ENCODE results near the gene PLCG1. TPM values are rescaled to one million over a fixed set of nuclear protein-coding genes. Genes with fewer than 3 reads are reported as not detected.

PLCG1 gene
- total and polyA plus RNA-seq, 2 of the 8 experiments (the other 6 are each of a cell fraction or from before 2014, with no cell fraction given): 103 to 154 TPM

DNA sequence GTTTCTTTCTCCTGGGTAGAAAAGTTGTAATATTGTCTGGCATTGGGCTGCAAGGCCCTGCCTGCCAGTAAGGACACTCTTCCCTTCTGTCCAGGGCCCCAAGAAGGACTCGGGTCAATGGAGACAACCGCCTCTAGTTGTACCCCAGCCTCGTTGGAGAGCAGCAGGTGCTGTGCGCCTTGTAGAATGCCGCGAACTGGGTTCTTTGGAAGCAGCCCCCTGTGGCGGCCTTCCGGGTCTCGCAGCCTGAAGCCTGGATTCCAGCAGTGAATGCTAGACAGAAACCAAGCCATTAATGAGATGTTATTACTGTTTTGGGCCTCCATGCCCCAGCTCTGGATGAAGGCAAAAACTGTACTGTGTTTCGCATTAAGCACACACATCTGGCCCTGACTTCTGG lies 37.0 kb downstream of the PLCG1 start:
- Histone ChIP-seq H2AK5ac (ENCODE audit: low read depth, low read length) (no peak overlapping the region), H3K9me3 (ENCODE audit: insufficient read depth in 2 of 2, low read depth in 1 of 2, low read length in 1 of 2) (no peaks in the 10 kb centered on the region), H3K56ac (replicated peaks; ENCODE audit: insufficient read length, low read depth, low read length) (no peak overlapping the region), H3K4ac (replicated peaks; ENCODE audit: insufficient read length, low read depth, low read length) (no peak overlapping the region), H2BK12ac (ENCODE audit: low read depth, low read length) (no peak overlapping the region), H4K8ac (ENCODE audit: extremely low read depth, insufficient read depth, low read length) (no peak overlapping the region), H4K5ac (ENCODE audit: insufficient read length, low read depth, low read length) (no peak overlapping the region), H3K9ac (replicated peaks in 1 of 4; ENCODE audit: extremely low read depth in 1 of 4, low read depth in 3 of 4, low read length in 3 of 4) (no peak overlapping the region), H3K36me3 (ENCODE audit: control insufficient read depth in 2 of 4, insufficient read depth in 4 of 4, low read length in 3 of 4) (peaks cover 31 to 65% (median 53%) of the 10 kb centered on the region in 4 experiments), H3K23ac (ENCODE audit: insufficient read length) (no peak overlapping the region), H4K20me1 (replicated peaks in 1 of 2; ENCODE audit: control insufficient read depth in 1 of 2, insufficient read depth in 2 of 2, low read length in 2 of 2) (peaks cover 12 to 14% of the 10 kb centered on the region in 2 experiments), H3K18ac (ENCODE audit: extremely low read depth, low read length) (no peak overlapping the region), H2BK15ac (ENCODE audit: low read length) (no peak overlapping the region), H2BK5ac (ENCODE audit: low read depth, low read length) (no peak overlapping the region), H3K23me2 (ENCODE audit: low read depth, low read length) (no peaks in the 10 kb centered on the region), H3K27me3 (replicated peaks in 1 of 4; ENCODE audit: control insufficient read depth in 3 of 4, extremely low read depth in 1 of 4, insufficient read depth in 3 of 4, low read length in 3 of 4) (no peaks in the 10 kb centered on the region), H2AFZ (ENCODE audit: low read length) (no peak overlapping the region), H3K79me1 (ENCODE audit: low read depth, low read length) (no peaks in the 10 kb centered on the region; the same call in 1 of the 2 replicates), H3K27ac (ENCODE audit: low read depth, low read length) (no peak overlapping the region), H2BK20ac (ENCODE audit: low read length) (no peak overlapping the region), H2BK120ac (replicated peaks; ENCODE audit: low read depth, low read length) (no peak overlapping the region), H4K91ac (replicated peaks; ENCODE audit: insufficient read length, low read length) (no peak overlapping the region), H3K4me3 (ENCODE audit: extremely low read depth in 1 of 4, insufficient read depth in 2 of 4, low read depth in 3 of 4, low read length in 4 of 4) (no peak overlapping the region), H3K4me2 (ENCODE audit: insufficient read depth in 1 of 2, low read depth in 2 of 2, low read length in 2 of 2) (no peak overlapping the region), H3K14ac (ENCODE audit: insufficient read length) (no peak overlapping the region), H3K79me2 (ENCODE audit: control insufficient read depth in 1 of 2, insufficient read depth in 2 of 2, low read length in 2 of 2) (no peaks in the 10 kb centered on the region), H3K4me1 (replicated peaks in 1 of 4; ENCODE audit: control insufficient read depth in 3 of 4, insufficient read depth in 4 of 4, low read length in 3 of 4) (peaks cover 0 to 4% (median 0%) of the 10 kb centered on the region in 4 experiments; a peak in 1 of 7 replicates)
- DNase-seq (ENCODE audit: low read depth in 1 of 2, low spot score in 2 of 2): peak in 1 of 2 experiments; percentile 30
- ChIA-PET CTCF (ENCODE audit: partially characterized antibody) (interaction anchor here (0.9 to 7.3 kb wide), 5 partner anchors 10 to 165 kb away, joined by 3 to 112 read pairs (median 16); partner anchors contain the start of gene LPIN3), POLR2A (ENCODE audit: partially characterized antibody) (interaction anchor here (1.0 kb wide), 1 partner anchor 14 kb away, joined by 3 read pairs; no protein-coding TSS in a partner anchor)
- 94% methylated on average over 10 of the region's 10 CpGs; no CpG with 5 or more reads in 1 of the 2 experiments for WGBS, 2 experiments (ENCODE audit: extremely low coverage in 1 of 2, insufficient coverage in 1 of 2, insufficient read length in 1 of 2, insufficient replicate concordance in 2 of 2, low coverage in 1 of 2, low lambda C conversion rate in 2 of 2, missing lambda C conversion rate in 1 of 2)
- FAIRE-seq: no peak
- TF ChIP-seq EGR1 (IDR thresholded peaks at IDR 0.05; ENCODE audit: borderline replicate concordance, low read depth, low read length) (no peak), HDAC2 (IDR thresholded peaks at IDR 0.05; ENCODE audit: borderline replicate concordance in 1 of 2, low read depth in 2 of 2, low read length in 2 of 2) (no peak), BRCA1 (IDR thresholded peaks at IDR 0.05; ENCODE audit: low read depth, low read length) (no peak), EZH2 (IDR thresholded peaks at IDR 0.05; ENCODE audit: low read depth, low read length, severe bottlenecking) (no peak), PHF8 (conservative IDR thresholded peaks at IDR 0.05; ENCODE audit: low read depth, low read length) (no peak), BACH1 (IDR thresholded peaks at IDR 0.05; ENCODE audit: low read length) (no peak), RBBP5 (IDR thresholded peaks at IDR 0.05; ENCODE audit: borderline replicate concordance, low read depth, low read length) (no peak), GABPA (IDR thresholded peaks at IDR 0.05; ENCODE audit: borderline replicate concordance, insufficient read depth, low read length) (no peak), ASH2L (IDR thresholded peaks at IDR 0.05; ENCODE audit: low read length) (no peak), MAFK (IDR thresholded peaks at IDR 0.05; ENCODE audit: low read depth, low read length) (no peak), JUND (IDR thresholded peaks at IDR 0.05; ENCODE audit: low read length) (no peak), CHD2 (IDR thresholded peaks at IDR 0.05; ENCODE audit: low read length) (no peak)
